HG02798 (cell line): Measurements from ENCODE around the gene ODAPH.
"Not testable (repeated sequence)": the region's sequence is repeated elsewhere in the genome, so short reads cannot be mapped to it uniquely, and the experiment has no call there.

Experiments used
- ATAC-seq: cut with Tn5 transposase; IDR thresholded peaks from one replicate; pipeline ENCODE4 v1.9.1; 2021; ENCODE audit warnings: mild to moderate bottlenecking; ENCODE audit not compliant: unreplicated experiment, poor library complexity

ODAPH gene

GRCh38 chr4:75544220-75544619 lies 11.6 kb upstream of the ODAPH start:
- ATAC-seq, result not testable (repeated sequence)

DNA sequence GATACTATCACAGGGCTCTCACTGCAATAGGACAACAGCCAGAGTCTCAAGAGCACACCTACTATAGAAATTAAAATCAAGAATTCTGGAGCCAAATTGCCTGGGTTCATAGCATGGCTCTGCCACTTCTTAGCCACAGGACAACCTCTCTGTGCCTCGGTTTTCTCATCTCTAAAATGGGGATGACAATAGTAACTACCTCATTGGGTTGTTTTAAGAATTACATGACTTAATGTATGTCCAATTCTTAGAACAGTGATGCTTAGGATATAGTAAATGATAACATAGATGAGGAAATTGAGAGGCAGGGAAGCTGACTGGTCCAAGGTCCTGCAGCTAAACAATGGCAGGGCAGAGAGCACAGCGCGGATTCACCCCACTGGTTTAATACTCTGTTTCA lies 11.0 kb upstream of the ODAPH start:
- no peak for ATAC-seq

- ATAC-seq, result no peak
Observed at GRCh38 chr4:75545526-75545925, 10.3 kb upstream of the ODAPH start.

DNA sequence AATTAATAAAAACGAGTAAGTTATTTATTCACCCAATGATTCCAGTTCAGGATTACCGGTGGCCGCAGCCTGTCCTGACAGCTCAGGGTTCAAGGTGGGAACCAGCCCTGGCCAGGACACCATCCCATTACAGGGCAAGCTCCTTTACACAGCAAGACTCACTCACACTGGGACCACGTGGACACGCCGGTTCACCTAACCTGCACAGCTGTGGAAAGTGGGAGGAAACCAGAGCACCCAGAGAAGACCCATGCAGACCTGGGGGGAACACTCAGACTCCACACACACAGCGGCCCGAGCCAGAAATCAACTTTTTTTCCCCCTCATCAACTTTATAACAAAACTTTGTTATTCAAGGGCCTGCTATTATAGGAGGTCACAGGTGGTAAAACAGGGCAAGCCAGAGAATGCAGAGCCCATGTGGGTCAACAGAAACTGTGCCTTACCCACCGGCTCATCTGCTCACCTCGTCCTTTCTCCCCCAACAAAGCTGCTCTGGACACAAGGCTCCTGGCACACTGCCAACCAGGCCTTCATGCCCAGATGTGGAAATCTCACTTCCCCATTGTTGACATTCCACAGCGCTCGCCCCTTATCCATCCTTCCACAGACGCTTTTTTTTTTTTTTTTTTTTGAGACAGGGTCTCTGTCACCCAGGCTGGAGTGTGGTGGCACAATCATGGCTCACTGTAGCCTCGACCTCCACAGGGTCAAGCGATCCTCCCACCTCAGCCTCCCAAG lies 8.0 kb upstream of the ODAPH start:
- ATAC-seq, result no peak

DNA sequence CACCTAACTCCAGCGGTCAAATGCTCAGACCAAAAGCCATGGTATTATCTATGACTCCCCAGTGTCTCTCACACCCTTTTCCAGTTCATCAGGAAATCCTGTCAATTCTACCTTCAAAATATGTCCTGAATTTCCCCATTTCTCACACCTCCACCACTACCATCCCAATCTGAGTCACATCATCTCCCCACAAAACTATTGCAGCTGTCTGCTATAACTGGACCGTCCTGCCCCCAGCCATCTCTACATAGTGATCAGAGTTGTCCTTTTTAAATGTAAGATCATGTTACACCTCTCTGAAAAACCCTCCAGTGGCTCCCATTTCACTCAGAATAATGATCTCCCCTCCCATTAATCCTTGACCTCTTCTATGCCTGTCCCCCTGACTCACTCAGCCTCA lies 6.8 kb upstream of the ODAPH start:
- no peak for ATAC-seq

DNA sequence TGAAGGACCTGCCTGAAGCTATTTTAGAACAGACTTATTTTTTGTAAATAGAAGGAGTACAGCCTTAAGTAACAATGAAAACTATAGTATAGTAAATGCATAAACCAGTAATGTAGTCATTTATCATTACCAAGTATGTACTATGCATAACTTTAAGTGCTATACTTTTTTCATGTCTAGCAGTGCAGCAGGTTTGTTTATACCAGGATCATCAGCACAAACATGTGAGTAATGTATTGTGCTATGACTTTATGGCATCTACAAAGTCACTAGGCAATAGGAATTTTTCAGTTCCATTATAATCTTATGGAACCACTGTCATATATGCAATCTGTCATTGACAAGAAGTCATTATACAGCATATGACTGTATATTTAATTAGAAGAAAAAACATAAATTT lies 3.4 kb upstream of the ODAPH start:
- ATAC-seq, result no peak

GRCh38 chr4:75557696-75558095 lies 1.8 kb downstream of the ODAPH start:
- no peak for ATAC-seq

- ATAC-seq, result no peak
Observed at GRCh38 chr4:75561789-75562188, 5.9 kb downstream of the ODAPH start.

GRCh38 chr4:75564023-75564422 lies 8.2 kb downstream of the ODAPH start:
- ATAC-seq, result no peak

DNA sequence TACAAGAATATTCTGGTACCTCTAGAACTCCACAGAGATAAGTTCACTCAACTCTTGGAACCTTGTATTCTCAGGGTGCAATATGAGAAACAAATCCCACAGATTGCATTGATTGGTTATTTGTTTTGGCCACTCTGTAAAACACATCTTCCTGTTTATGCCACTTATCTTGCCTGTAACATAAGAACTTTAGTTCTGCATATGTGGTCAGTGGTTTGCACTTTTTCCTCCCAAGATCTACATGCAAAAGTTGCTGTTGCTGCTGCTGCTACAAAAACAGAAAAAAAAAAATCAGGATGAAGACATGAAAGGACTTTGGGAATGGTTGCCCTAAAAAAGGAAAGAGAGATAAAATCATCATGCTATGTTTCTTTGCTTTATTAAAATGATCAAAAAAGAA lies 9.6 kb downstream of the ODAPH start:
- ATAC-seq, result no peak

DNA sequence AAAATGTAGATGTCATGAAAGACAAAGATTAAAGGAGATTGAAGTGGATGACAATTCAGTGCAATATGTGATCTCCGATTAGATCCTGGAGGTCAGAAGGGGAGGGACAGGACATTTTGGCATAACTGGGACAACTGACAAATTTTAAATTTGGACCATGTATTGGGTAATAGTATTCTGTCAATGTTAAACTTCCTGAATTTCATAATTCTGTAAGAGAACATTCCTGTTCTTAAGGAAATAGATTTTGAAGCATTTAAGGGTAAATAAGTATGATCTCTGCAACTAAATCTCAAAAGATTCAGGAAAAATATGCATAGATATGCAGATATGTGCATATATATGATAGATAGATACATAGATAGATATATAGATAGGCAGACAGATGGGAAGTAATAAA lies 11.0 kb downstream of the ODAPH start:
- ATAC-seq, result no peak

DNA sequence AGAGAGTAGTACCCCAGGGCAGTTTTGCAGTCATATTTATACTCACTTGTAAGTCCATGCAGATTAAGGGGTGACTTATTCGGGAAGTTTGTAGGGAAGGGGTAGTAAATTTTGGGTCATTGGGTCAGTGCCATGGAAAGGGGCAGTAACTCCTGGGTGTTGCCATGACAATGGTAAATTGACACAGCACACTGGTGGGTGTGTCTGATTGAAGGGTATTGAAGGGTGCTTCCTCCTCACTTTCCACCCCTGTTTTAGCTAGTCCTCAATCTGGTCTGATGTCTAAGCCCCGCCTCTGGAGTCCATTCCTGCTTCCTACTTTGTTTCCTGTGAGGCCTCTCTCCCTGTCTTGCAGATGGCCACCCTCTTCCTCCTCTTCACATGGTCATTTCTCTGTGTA lies 11.9 kb downstream of the ODAPH start:
- ATAC-seq, result no peak

- no peak for ATAC-seq
Observed at GRCh38 chr4:75584067-75584466, 28.2 kb downstream of the ODAPH start.

- no peak for ATAC-seq
Observed at GRCh38 chr4:75593393-75593792, 37.5 kb downstream of the ODAPH start.

DNA sequence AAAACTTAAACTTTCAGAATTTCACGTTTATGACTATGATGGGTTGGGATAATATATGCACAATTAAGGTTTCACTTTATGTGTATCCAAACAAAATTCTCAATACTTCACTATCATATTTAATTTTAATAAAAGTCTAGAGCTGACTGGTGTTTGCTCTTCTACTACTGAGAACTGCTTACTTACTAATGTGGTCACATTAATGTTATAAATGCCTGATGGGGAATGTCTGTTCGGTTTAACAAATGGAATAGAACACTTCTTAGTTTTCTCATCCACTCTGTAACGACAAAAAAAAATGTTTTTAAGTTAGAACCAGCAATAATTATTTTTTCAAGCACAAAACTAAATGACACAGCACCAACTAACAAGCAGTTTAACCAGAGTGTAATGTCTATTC lies 40.2 kb downstream of the ODAPH start:
- no peak for ATAC-seq

DNA sequence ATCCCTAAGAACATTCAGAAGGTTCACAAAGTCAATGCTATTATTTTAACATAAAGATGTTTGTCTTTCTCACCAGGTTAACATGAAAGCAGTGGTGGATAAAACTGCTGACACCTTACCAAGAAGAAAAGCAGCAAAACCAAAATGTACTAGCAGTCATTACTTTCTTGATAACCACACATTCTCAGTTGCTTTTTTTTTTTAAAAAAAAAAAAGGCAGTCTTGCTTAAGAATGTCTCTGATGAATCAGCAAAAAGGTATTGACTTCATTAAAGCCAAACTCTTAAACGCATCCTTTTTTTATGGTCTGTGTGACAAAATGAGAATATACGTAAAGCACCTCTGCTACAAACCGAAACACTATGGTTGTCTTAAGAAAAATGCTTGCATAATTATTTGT lies 42.5 kb downstream of the ODAPH start:
- ATAC-seq, result no peak

DNA sequence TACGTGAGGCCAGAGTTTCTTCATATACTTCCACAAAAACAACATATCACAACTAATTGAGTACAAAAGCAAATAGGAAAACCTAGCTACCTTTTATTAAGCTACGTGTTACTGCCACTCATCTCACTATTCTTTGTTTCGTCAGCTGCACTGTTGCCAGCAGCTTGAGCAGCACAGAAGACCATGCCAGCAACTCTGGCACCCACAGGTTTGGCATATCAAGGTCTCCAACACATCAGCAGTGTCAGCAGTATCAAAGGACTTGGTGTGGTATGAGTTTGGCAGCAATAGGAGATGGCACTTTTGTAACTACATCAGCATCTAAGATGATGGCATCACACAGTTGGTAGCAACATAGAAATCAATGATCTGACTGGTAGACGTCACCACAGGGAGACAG lies 43.8 kb downstream of the ODAPH start:
- no peak for ATAC-seq

- ATAC-seq, result no peak
Observed at GRCh38 chr4:75605928-75606327, 50.1 kb downstream of the ODAPH start.

- no peak for ATAC-seq
Observed at GRCh38 chr4:75612306-75612705, 56.4 kb downstream of the ODAPH start.
